ENCODE data around the gene CALHM6.

- TF ChIP-seq, protein P1, sequence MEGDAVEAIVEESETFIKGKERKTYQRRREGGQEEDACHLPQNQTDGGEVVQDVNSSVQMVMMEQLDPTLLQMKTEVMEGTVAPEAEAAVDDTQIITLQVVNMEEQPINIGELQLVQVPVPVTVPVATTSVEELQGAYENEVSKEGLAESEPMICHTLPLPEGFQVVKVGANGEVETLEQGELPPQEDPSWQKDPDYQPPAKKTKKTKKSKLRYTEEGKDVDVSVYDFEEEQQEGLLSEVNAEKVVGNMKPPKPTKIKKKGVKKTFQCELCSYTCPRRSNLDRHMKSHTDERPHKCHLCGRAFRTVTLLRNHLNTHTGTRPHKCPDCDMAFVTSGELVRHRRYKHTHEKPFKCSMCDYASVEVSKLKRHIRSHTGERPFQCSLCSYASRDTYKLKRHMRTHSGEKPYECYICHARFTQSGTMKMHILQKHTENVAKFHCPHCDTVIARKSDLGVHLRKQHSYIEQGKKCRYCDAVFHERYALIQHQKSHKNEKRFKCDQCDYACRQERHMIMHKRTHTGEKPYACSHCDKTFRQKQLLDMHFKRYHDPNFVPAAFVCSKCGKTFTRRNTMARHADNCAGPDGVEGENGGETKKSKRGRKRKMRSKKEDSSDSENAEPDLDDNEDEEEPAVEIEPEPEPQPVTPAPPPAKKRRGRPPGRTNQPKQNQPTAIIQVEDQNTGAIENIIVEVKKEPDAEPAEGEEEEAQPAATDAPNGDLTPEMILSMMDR (IDR thresholded peaks at IDR 0.05): no peak
- TF ChIP-seq POLR2AphosphoS5 (IDR thresholded peaks at IDR 0.05): no peak
These were observed 40.8 kb upstream of the CALHM6 start for GRCh38 chr6:116420341-116420740.
